ENCODE measurements around the gene AKT3. TPM values are rescaled to one million over a fixed set of nuclear protein-coding genes. Genes with fewer than 3 reads are reported as not detected.

AKT3 gene
- total RNA-seq, 1 donor from 2014 or later = 20.6 TPM

GRCh38 chr1:243462929-243463697 is 386.9 kb downstream of the AKT3 start:
- intact Hi-C loops (cut with micrococcal nuclease) = no loop called here
- TF ChIP-seq CTCF (IDR thresholded peaks at IDR 0.05; ENCODE audit: borderline replicate concordance) = no peak

GRCh38 chr1:243461700-243462099 is 388.3 kb downstream of the AKT3 start:
- intact Hi-C loops (cut with micrococcal nuclease) = no loop called here
- Histone ChIP-seq H3K27me3 (ENCODE audit: low read depth) (no peaks in the 10 kb centered on the region), H3K36me3 (no peaks in the 10 kb centered on the region), H3K9me3 (replicated peaks) (no peaks in the 10 kb centered on the region), H3K4me3 (no peak overlapping the region), H3K27ac (replicated peaks) (no peak overlapping the region), H3K4me1 (peaks cover 8% of the 10 kb centered on the region)
- TF ChIP-seq CTCF (IDR thresholded peaks at IDR 0.05; ENCODE audit: borderline replicate concordance) = no peak
- no peak for DNase-seq

More at GRCh38 chr1:243462929-243463697, 386.9 kb downstream of the AKT3 start:
- no peak for DNase-seq
- Histone ChIP-seq H3K27ac (replicated peaks) (no peak overlapping the region), H3K9me3 (replicated peaks) (no peaks in the 10 kb centered on the region), H3K4me1 (peaks cover 8% of the 10 kb centered on the region), H3K4me3 (no peak overlapping the region), H3K36me3 (no peaks in the 10 kb centered on the region), H3K27me3 (ENCODE audit: low read depth) (no peaks in the 10 kb centered on the region)

- TF ChIP-seq CTCF (IDR thresholded peaks at IDR 0.05; ENCODE audit: borderline replicate concordance) = no peak
These were observed 391.0 kb downstream of the AKT3 start for GRCh38 chr1:243459059-243459458.

GRCh38 chr1:243457363-243457982 is 392.6 kb downstream of the AKT3 start:
- no peak for TF ChIP-seq CTCF (IDR thresholded peaks at IDR 0.05; ENCODE audit: borderline replicate concordance)
- Histone ChIP-seq H3K9me3 (replicated peaks) (no peaks in the 10 kb centered on the region), H3K27ac (replicated peaks) (no peak overlapping the region), H3K36me3 (peaks cover 6% of the 10 kb centered on the region), H3K4me1 (peaks cover 7% of the 10 kb centered on the region), H3K27me3 (ENCODE audit: low read depth) (no peaks in the 10 kb centered on the region), H3K4me3 (no peak overlapping the region)
- intact Hi-C loops (cut with micrococcal nuclease) = no loop called here
- DNase-seq = no peak

More at GRCh38 chr1:243459059-243459458, 391.0 kb downstream of the AKT3 start:
- no peak overlapping the region for H3K4me3 ChIP-seq
- intact Hi-C loops (cut with micrococcal nuclease) = no loop called here
- H3K27ac ChIP-seq (replicated peaks) = no peak overlapping the region
- no peak for DNase-seq
- peaks cover 8% of the 10 kb centered on the region for H3K4me1 ChIP-seq
- H3K9me3 ChIP-seq (replicated peaks) = no peaks in the 10 kb centered on the region
- H3K36me3 ChIP-seq = peaks cover 6% of the 10 kb centered on the region
- H3K27me3 ChIP-seq (ENCODE audit: low read depth) = no peaks in the 10 kb centered on the region

GRCh38 chr1:243455760-243456651 is 394.0 kb downstream of the AKT3 start:
- Histone ChIP-seq H3K9me3 (replicated peaks) (no peaks in the 10 kb centered on the region), H3K4me1 (no peaks in the 10 kb centered on the region), H3K36me3 (peaks cover 6% of the 10 kb centered on the region), H3K4me3 (no peak overlapping the region), H3K27me3 (ENCODE audit: low read depth) (no peaks in the 10 kb centered on the region), H3K27ac (replicated peaks) (no peak overlapping the region)
- no peak for DNase-seq
- intact Hi-C loops (cut with micrococcal nuclease) = no loop called here
- no peak for TF ChIP-seq CTCF (IDR thresholded peaks at IDR 0.05; ENCODE audit: borderline replicate concordance)
